Astrocyte (in vitro differentiated cells and primary cell): ENCODE results near the gene CDKL2. TPM values are rescaled to one million over a fixed set of nuclear protein-coding genes. Genes with fewer than 3 reads are reported as not detected.

Source experiments
- DNase-seq: peaks from one replicate; pipeline ENCODE4 v3.0.0-alpha.2; 2010; ENCODE audit warnings: low read depth
- FAIRE-seq: peaks from 2 replicates; lab custom pipeline; 2011; peaks lifted over from hg19 to GRCh38; lab: Jason Lieb, UNC
- H2AFZ ChIP-seq: 2 replicates; pipeline ENCODE4 v1.6.0; 2012; ENCODE audit warnings: low read depth, low read length, inconsistent platforms
- H3K27ac ChIP-seq: 2 replicates; pipeline ENCODE4 v1.5.1; 2011; ENCODE audit warnings: low read depth, low read length, inconsistent platforms
- H3K27me3 ChIP-seq: 2 replicates; pipeline ENCODE4 v1.6.0; 2011; ENCODE audit warnings: low read length, inconsistent platforms; ENCODE audit not compliant: insufficient read depth
- H3K36me3 ChIP-seq: 2 replicates; pipeline ENCODE4 v1.5.1; 2011; ENCODE audit warnings: low read length, inconsistent platforms; ENCODE audit not compliant: insufficient read depth
- H3K4me1 ChIP-seq: 2 replicates; pipeline ENCODE4 v1.5.1; 2011; ENCODE audit warnings: low read length, inconsistent platforms; ENCODE audit not compliant: insufficient read depth
- H3K4me2 ChIP-seq: 2 replicates; pipeline ENCODE4 v1.6.0; 2012; ENCODE audit warnings: low read length, inconsistent platforms
- H3K4me3 ChIP-seq: 2 replicates; pipeline ENCODE4 v1.5.1; 2011; ENCODE audit warnings: low read depth, mild to moderate bottlenecking, low read length, inconsistent platforms; ENCODE audit not compliant: insufficient read depth
- H3K79me2 ChIP-seq: 2 replicates; pipeline ENCODE4 v1.6.0; 2012; ENCODE audit warnings: mild to moderate bottlenecking, low read length, inconsistent platforms; ENCODE audit not compliant: insufficient read depth
- H3K9ac ChIP-seq: 2 replicates; pipeline ENCODE4 v1.6.0; 2012; ENCODE audit warnings: mild to moderate bottlenecking, low read length, inconsistent platforms
- H3K9me3 ChIP-seq: 2 replicates; pipeline ENCODE4 v1.5.1; 2012; ENCODE audit warnings: low read depth, mild to moderate bottlenecking, low read length, inconsistent platforms; ENCODE audit not compliant: insufficient read depth
- H4K20me1 ChIP-seq: 2 replicates; pipeline ENCODE4 v1.6.0; 2012; ENCODE audit warnings: low read length, inconsistent platforms; ENCODE audit not compliant: insufficient read depth
- H3K27ac Mint-ChIP-seq: one replicate; pipeline ENCODE4 v1.8.0; 2021; ENCODE audit warnings: mild to moderate bottlenecking, mixed read lengths; ENCODE audit not compliant: unreplicated experiment
- H3K27me3 Mint-ChIP-seq: one replicate; pipeline ENCODE4 v1.8.0; 2021; ENCODE audit warnings: low read depth, mixed read lengths; ENCODE audit not compliant: unreplicated experiment
- H3K36me3 Mint-ChIP-seq: one replicate; pipeline ENCODE4 v1.8.0; 2021; ENCODE audit warnings: low read depth, mixed read lengths; ENCODE audit not compliant: unreplicated experiment
- H3K4me1 Mint-ChIP-seq: one replicate; pipeline ENCODE4 v1.8.0; 2021; ENCODE audit warnings: low read depth, mixed read lengths; ENCODE audit not compliant: unreplicated experiment
- H3K4me3 Mint-ChIP-seq: one replicate; pipeline ENCODE4 v1.8.0; 2021; ENCODE audit warnings: mild to moderate bottlenecking, moderate library complexity, mixed read lengths; ENCODE audit not compliant: unreplicated experiment
- H3K9me3 Mint-ChIP-seq: one replicate; pipeline ENCODE4 v1.8.0; 2021; ENCODE audit warnings: mild to moderate bottlenecking, mixed read lengths; ENCODE audit not compliant: unreplicated experiment
- EZH2 ChIP-seq: IDR thresholded peaks from 2 replicates; pipeline ENCODE4 v1.6.1; 2012; ENCODE audit warnings: mild to moderate bottlenecking, low read length, inconsistent platforms; ENCODE audit not compliant: insufficient read depth
- total RNA-seq: library from RNA; stranded (reverse); gene quantifications from 2 replicates; pipeline ENCODE4 v1.2.1, GENCODE V29; 2021
- TF ChIP-seq, protein P1 (sequence below): IDR thresholded peaks from 2 replicates; pipeline ENCODE4 v1.5.1; 2011; ENCODE audit warnings: low read depth, mild to moderate bottlenecking, inconsistent platforms, low read length, moderate library complexity; ENCODE audit not compliant: insufficient read depth

Gene CDKL2
- total RNA-seq, 1 donor from 2014 or later = 3.7 TPM

DNA sequence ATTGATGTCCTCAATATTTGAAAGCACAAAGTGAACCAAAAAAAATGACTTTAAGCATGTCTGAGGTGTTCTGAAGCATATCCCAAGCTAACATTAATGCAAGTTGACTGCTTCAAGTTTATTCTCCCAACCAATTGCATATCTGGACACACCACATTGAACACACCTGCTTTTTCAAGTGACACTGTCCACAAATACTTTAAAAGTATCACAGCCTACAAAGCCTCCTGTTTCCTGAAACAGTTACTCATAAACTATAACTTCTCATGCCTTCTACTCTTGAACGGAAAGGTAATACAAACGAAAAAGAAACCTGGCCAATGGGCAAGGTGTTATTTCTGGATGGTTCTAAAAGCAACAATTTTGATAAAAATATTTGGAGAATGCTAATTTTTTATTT, 1.1 kb downstream of the CDKL2 start:
- H3K27ac ChIP-seq = no peak overlapping the region
- DNase-seq = no peak
- no peak overlapping the region for H3K4me3 ChIP-seq
- H3K9me3 ChIP-seq = no peaks in the 10 kb centered on the region
- Mint-ChIP-seq H3K4me1 (peaks cover 13% of the 10 kb centered on the region), H3K36me3 (no peaks in the 10 kb centered on the region), H3K4me3 (peak overlapping the region; percentile 23), H3K9me3 (no peaks in the 10 kb centered on the region), H3K27ac (no peak overlapping the region), H3K27me3 (no peaks in the 10 kb centered on the region)
- no peak overlapping the region for H3K4me2 ChIP-seq
- H3K27me3 ChIP-seq = no peaks in the 10 kb centered on the region
- H3K36me3 ChIP-seq = no peaks in the 10 kb centered on the region
- no peak for FAIRE-seq
- no peak overlapping the region for H2AFZ ChIP-seq
- TF ChIP-seq EZH2 = no peak
- TF ChIP-seq, protein P1, sequence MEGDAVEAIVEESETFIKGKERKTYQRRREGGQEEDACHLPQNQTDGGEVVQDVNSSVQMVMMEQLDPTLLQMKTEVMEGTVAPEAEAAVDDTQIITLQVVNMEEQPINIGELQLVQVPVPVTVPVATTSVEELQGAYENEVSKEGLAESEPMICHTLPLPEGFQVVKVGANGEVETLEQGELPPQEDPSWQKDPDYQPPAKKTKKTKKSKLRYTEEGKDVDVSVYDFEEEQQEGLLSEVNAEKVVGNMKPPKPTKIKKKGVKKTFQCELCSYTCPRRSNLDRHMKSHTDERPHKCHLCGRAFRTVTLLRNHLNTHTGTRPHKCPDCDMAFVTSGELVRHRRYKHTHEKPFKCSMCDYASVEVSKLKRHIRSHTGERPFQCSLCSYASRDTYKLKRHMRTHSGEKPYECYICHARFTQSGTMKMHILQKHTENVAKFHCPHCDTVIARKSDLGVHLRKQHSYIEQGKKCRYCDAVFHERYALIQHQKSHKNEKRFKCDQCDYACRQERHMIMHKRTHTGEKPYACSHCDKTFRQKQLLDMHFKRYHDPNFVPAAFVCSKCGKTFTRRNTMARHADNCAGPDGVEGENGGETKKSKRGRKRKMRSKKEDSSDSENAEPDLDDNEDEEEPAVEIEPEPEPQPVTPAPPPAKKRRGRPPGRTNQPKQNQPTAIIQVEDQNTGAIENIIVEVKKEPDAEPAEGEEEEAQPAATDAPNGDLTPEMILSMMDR = no peak
- H3K4me1 ChIP-seq = peaks cover 11% of the 10 kb centered on the region
- no peaks in the 10 kb centered on the region for H3K79me2 ChIP-seq
- no peaks in the 10 kb centered on the region for H4K20me1 ChIP-seq
- H3K9ac ChIP-seq = no peak overlapping the region

DNA sequence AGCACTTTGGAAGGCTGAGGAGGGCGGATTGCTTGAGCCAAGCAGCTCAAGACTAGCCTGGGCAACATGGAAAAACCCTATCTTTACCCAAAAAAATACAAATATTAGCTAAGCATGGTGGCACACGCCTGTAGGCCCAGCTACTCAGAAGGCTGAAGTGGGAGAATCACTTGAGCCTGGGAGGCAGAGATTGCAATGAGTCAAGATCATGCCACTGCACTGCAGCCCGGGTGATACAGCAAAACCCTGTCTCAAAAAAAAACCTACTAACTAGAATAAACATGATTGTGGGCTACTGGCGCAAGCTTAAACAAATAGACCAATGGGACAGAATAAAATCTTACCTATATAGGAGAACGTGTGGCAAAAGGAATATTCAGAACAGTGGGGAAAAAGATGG, 7.3 kb downstream of the CDKL2 start:
- Histone ChIP-seq H2AFZ (no peak overlapping the region), H3K4me3 (no peak overlapping the region), H3K4me1 (no peaks in the 10 kb centered on the region), H3K36me3 (no peaks in the 10 kb centered on the region), H3K27ac (no peak overlapping the region), H3K9ac (no peak overlapping the region), H3K4me2 (no peak overlapping the region), H3K79me2 (no peaks in the 10 kb centered on the region), H3K9me3 (no peaks in the 10 kb centered on the region), H3K27me3 (no peaks in the 10 kb centered on the region), H4K20me1 (no peaks in the 10 kb centered on the region)
- DNase-seq (no peak), FAIRE-seq (no peak)
- Mint-ChIP-seq H3K4me1 (peaks cover 4% of the 10 kb centered on the region), H3K4me3 (no peak overlapping the region), H3K27ac (peak overlapping the region; percentile 48), H3K27me3 (no peaks in the 10 kb centered on the region), H3K9me3 (no peaks in the 10 kb centered on the region), H3K36me3 (no peaks in the 10 kb centered on the region)
- TF ChIP-seq EZH2 = no peak
- TF ChIP-seq, protein P1 = no peak

DNA sequence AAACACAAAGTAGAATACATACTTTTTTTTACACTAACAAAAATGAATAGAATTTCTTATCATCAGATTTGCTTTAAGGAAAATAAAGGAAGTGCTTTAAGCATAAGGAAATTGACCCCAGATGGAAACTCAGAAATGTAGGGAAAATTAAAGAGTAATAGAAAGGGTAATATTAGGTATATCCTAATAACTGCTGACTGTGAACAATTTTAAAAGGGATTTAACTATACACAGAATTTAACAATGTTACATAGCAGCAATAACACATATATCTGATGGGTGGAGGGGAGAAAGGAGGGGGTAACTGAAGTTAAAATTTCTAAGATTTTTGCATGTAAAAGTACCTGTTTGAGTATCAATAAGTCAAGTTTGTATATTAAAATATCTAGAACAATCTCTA, 8.6 kb downstream of the CDKL2 start:
- Mint-ChIP-seq H3K4me3 (no peak overlapping the region), H3K27ac (no peak overlapping the region), H3K27me3 (no peaks in the 10 kb centered on the region), H3K9me3 (peaks cover 1% of the 10 kb centered on the region), H3K36me3 (no peaks in the 10 kb centered on the region), H3K4me1 (peaks cover 4% of the 10 kb centered on the region)
- DNase-seq (no peak), FAIRE-seq (no peak)
- H4K20me1 ChIP-seq = no peaks in the 10 kb centered on the region
- H3K4me1 ChIP-seq = no peaks in the 10 kb centered on the region
- no peak overlapping the region for H3K27ac ChIP-seq
- H3K9me3 ChIP-seq = no peaks in the 10 kb centered on the region
- no peak overlapping the region for H3K4me3 ChIP-seq
- H3K27me3 ChIP-seq = no peaks in the 10 kb centered on the region
- H2AFZ ChIP-seq = no peak overlapping the region
- H3K79me2 ChIP-seq = no peaks in the 10 kb centered on the region
- TF ChIP-seq EZH2 = no peak
- TF ChIP-seq, protein P1 = no peak
- H3K36me3 ChIP-seq = no peaks in the 10 kb centered on the region
- no peak overlapping the region for H3K4me2 ChIP-seq
- H3K9ac ChIP-seq = no peak overlapping the region
